NCI-H1930 (cell line): ENCODE data around the gene PI4KB.
"Not testable (repeated sequence)": the region's sequence is repeated elsewhere in the genome, so short reads cannot be mapped to it uniquely, and the experiment has no call there.

Source experiments
- DNase-seq, 2 experiments: peaks; one replicate each; lab custom pipeline; 2025; lab: John Stamatoyannopoulos, UW

Gene PI4KB

DNA sequence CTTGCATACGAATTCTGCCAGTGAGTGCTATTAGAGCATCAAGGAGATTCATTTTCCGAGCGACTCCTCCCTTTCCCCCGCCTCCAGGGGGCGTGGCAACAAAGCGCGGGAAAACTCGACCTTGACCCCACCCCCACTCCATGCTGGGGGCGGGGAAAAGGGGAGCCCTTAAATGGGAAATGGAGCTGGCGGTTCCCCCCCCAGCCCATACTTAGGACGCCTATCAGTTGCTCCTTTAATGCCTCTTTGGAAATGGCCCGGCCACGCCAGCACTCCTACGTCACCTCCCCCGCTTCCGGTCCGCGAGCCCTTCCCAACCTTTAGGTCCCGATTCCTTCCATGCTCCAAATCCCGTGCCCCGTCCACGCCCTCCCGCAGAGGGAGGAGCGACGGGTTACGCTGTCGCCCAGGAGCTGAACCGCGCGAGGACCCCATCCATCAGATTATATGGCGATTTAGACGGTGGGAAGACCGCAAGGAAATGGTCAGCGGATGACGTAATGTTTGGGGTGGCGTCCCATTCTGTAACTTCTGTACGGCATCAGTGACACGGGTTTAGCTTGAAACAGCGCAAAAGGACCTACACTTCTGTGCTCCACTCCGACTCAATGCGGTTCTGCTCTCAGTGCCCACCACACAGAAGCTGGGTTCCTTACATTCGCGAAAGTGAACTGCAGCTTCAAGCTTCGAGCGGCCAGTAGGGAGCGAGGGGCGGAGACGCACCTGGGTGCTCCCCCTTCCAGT, 45.8 kb downstream of the PI4KB start:
- peak; percentile 94 to 98 for DNase-seq

DNA sequence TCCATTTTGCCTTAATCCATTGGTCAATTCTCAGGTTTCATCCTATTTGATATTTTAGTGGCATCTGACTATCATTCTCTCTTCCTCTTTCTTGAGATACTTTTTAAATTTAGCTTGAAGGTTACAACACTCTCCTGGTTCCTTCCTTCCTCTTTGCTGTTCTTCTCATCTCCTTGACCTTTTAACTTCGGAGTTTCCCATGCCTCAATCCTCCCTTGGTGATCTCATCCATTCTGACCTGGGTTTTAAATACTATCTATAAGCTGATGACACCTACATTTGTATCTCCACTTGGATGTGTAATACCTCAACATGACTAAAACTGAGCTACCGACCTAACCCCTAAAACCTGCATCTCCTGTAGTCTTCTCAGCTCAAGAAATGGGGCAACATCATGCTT, 50.0 kb downstream of the PI4KB start:
- no peak for DNase-seq

DNA sequence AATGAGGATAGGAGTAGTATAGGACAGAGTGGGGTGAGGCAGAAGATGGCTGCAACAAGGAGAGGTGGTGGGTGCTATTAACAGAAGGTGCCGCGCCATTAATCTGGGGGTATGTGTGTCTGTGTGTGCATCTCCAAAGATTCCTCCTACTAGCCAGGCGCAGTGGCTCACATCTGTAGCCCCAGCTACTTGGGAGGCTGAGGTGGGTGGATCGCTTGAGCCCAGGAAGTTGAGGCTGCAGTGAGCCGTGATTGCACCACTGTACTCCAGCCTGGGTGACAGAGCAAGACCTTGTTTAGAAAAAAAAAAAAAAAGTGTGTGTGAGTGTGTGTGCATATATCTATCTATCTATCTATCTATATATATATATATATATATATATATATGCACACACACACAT, 51.9 kb downstream of the PI4KB start:
- not testable (repeated sequence) for DNase-seq

DNA sequence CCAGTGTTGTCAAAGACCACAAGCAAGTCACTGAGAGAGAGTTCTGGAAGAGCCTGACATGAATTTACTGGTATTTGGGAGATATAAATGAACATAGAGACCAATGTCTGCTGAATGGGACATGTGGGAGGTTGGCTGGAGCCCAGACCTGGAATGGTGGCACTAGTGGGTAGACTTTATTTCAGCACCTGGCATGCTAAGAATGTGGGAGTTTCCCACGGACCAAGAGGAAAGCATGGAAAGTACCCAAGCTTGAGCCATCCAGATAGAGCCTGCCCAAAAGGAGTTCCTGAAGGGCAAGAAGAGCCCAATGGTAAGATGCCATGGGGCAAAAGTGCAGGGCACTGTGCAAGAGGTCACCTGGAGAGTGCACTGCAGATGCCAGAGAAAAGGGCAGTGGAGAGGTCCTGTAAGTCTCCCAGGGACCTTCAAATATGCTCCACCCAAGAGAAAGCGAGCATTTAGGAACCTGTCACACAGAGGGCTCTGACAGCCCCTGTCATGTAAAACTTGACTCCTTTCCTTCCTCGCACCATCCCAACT, 53.2 kb downstream of the PI4KB start:
- no peak for DNase-seq

DNA sequence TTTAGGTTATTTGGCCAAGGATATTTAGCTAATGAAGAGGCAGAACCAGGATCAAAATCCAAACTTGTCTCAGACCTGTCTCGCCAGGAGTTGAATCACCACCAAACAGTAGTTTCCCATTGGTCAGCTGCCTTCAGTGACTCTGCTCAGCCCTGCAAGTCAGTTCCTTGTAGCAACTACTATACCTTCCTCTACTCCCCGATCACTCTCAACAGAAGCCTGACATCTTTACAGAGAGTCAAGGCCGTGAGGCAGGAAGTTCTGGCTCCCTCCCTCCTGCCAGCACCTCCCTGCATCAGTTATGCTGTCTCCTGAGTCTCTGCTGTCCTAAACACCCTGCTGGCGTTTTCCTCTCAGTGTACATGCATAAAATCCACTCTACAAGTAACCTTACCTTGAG, 59.5 kb downstream of the PI4KB start:
- no peak for DNase-seq

DNA sequence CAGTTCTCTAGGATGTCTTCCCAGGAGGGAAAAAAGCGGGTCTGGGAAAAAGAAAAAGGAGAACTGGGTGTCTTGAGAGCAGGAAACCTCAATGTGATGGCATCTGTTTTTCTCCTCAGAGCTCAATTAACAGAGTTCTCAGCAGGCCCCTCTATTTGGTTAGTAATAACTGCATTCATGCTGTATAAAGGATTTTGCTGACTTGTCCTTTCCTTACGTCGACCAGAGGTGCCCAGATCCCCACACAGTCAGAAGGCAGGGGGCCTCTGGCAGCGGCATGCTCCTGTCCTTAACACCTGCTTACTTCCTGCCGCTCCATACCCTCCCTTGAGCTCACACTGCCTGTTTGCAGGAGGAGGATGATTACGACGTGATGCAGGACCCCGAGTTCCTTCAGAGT, 60.4 kb downstream of the PI4KB start:
- no peak for DNase-seq

DNA sequence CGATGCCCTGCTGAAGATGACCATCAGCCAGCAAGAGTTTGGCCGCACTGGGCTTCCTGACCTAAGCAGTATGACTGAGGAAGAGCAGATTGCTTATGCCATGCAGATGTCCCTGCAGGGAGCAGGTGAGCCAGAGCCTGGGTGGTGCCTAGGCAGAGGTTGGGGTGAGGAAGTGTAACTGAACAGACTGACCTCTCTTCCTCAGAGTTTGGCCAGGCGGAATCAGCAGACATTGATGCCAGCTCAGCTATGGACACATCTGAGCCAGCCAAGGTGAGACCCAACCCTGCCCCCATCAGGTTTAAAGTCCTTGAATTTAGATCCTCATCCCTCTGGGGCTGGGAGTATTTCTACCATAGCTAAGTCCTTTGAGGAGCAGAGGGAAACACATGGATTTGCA, 60.9 kb downstream of the PI4KB start:
- no peak for DNase-seq

DNA sequence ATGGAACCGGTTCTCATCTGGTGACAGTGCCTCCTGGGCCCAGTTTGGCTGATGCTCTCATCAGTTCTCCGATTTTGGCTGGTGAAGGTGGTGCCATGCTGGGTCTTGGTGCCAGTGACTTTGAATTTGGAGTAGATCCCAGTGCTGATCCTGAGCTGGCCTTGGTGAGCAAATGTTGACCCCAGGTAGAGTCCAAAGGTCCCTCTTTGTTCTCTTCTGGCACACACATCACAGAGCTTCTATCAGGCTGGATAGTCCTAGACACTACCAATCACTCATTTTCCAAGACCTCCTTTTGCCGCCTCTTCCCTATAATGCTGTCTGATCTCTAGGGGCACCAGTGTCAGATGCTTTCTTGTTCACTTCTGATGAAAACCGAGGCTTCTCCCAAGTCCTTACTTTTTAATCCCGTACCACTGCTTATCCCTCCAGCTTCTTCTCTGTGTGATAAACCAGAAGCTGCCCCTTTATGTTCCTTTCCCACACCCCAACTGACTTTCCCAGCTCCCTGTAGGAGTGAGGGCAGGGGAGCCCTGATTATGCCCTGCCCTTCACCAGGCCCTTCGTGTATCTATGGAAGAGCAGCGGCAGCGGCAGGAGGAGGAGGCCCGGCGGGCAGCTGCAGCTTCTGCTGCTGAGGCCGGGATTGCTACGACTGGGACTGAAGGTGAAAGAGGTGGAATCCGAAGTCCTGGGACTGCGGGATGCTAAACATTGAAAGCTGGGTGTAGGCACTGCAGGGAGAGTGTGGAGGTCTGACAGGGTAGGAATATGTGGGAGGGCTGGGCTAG, 61.6 kb downstream of the PI4KB start:
- DNase-seq = no peak

DNA sequence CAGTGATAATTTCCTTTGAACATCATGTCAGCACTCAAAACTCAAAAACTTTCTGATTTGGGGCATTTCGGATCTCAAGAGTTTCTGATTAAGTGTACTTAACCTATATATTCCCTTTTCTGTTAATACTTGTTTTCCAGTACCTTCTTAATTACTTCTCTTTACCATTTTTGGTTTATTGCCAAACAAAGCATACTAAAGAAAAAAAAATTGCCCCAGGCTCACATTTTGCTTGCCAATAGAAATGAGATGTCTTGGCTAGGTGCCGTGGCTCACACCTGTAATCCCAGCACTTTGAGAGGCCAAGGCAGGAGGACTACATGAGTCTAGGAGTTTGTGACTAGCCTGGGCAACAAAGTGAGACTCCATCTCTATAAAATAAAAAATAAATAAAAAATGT, 67.9 kb downstream of the PI4KB start:
- no peak for DNase-seq

DNA sequence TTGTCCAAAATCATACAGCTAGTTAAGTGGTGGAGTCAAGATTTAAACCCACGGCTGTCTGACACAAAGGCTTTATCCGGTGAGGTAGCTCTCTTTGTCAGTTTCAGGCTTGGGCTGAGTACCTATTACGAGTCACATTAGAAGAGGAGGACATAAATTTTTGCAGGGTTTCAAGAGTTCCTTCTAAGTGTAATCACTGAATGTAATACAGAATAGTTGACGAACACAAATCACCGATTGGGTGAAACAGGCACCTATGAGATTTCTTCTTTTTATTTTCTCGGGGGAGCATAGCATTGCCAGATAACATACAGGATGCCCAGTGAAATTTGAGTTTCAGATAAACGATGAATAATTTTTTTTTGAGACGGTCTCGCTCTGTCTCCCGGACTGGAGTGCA, 71.8 kb downstream of the PI4KB start:
- no peak for DNase-seq

DNA sequence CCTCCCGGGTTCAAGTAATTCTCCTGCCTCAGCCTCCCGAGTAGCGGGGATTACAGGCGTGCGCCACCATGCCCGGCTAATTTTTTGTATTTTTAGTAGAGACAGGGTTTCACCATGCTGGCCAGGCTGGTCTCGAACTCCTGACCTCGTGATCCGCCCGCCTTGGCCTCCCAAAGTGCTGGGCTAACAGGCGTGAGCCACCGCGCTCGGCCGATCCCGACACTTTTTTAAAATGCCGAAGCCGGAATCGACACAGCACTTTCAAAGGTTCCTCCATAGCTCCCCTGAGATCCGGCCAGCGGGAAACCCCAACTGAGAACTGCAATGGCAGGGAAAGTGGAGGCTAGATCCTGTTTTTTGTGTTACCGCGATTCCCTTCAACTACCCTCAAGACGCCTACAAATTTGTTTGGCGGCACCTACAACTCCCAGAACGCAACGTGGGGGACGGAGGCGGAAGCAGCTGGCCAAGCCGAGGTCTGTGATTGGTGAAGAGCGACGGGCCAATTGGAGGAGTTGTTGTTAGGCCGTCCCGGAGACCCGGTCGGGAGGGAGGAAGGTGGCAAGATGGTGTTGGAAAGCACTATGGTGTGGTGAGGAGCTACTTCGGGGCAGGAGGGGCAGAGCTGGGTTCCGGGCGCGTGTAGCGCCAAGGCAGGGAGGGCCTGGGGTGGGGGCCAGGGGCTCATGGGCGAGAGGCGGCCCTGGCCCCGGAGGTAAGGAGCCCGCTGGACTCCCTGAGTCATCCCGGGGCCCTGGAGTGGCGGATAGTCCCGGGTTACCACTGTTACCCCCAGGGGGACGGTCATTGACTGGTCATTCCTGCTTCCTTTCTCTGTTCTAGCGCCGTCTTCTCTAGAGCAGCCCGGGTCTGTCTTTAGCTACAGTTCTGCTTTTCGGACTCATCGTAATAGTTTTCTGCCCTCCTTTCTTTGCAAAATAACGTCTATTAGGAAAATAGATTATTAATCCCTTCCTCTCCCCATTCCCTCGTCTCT, 72.7 kb downstream of the PI4KB start, which contains the start of gene PSMD4:
Gene PSMD4 (plus strand): TSS at position 518 of the 997 bp plus-strand sequence. CDS start 49 bp downstream, at position 567.
- DNase-seq = peak; percentile 93

DNA sequence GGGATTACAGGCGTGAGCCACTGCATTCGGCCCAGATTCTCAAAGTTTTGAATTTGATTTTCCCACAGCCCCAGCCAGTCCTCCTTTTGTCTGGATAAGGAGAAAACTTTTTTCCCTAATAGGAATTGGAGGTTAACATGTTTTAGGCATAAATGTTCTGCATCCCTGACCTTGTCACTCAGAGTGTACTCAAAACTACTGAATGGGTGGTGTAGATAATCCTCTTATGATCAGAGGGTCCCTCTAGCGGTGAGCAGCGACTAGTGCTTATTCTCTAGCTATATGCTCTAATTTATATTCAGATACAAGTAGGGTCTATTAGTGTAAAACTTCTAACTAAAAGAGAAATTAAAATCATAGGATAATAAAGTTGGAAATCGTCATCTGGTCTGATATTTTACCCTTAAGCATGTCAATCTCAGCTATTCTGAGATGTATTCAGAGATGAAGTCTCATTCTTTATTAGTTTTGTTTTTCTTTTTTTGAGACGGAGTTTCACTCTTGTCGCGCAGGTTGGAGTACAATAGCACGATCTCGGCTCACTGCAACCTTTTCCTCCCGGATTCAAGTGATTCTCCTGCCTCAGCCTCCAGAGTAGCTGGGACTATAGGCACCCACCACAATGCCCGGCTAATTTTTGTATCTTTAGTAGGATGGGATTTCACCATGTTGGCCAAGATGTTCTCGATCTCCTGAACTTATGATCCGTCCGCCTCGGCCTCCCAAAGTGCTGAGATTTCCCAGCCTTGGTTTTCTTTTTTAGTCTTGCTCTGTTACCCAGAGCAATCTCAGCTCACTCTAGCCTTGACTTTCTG, 75.4 kb downstream of the PI4KB start:
- peak; percentile 43 to 52 for DNase-seq

DNA sequence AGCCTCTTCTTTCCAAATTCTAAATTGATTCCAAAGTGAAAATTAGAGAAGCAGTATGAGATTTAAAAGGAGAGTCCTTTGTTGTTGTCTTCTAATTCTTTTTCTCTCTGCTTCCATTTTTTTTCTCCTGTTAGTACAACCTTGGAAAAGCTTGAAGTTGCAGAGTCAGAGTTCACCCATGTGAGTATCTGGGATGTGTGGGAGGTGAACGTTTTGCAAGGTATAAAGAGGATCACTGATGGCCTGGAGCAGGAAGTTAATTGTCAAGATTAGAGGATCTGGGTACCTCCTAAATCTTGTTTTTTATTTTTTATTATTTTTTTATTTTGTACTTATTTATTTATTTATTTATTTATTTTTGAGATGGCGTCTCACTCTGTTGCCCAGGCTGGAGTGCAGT, 80.4 kb downstream of the PI4KB start:
- DNase-seq = no peak

DNA sequence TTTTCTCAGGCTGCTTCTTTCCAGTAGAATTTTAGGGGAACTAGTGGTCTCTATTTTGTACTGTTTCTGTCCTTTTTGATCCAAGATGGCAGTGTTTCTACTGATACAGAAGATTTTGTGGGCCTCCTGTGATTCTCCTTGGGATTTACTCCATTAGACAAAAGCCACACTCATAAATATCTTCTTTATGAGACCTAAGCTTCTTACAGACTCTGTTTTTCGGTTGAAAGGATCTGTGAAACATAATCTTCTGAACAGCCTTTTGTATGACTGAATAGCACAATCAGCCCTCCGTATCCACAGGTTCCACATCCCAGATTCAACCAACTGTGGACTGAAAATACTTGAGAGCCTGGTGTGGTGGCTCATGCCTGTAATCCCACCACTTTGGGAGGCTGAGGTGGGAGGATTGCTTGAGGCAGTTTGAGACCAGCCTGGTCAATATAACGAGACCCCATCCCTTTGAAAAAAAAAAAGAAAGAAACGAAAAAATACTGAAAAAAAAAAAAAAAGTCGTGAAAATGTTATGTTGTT, 83.5 kb downstream of the PI4KB start:
- no peak for DNase-seq

DNA sequence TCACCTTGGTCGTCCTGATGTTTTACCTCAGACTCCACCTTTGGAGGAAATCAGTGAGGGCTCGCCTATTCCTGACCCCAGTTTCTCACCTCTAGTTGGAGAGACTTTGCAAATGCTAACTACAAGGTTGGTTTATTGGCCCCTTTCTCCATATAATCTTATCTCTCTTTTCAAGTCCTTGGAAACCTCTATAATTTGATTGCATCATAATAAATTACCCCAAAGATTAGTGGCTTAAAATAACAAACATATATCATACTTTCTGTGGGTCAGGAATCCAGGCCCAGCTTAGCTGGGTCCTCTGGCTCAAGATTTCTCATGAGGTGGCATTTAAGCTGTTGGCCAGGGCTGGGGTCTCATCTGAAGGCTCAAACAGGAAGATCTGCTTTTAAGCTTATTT, 84.8 kb downstream of the PI4KB start:
- no peak for DNase-seq
